Liver (tissue), 9 donors: Measurements from ENCODE around the gene CD40. TPM values are rescaled to one million over a fixed set of nuclear protein-coding genes. Genes with fewer than 3 reads are reported as not detected.

Experiments
- DNase-seq: peaks from one replicate; pipeline ENCODE4 v3.0.0-alpha.2; 2017; ENCODE audit warnings: low spot score
- H3K27ac ChIP-seq, 2 donors: one replicate each; pipeline ENCODE4 v1.7.0; 2013; ENCODE audit warnings: inconsistent platforms in 2 of 2, low read length in 2 of 2, control low read depth in 1 of 2, low read depth in 1 of 2, mild to moderate bottlenecking in 1 of 2
- H3K27me3 ChIP-seq, 4 donors: one replicate each; pipeline versions ENCODE4 v1.6.1 to v1.7.0; 2013; ENCODE audit warnings: low read length in 3 of 4, inconsistent platforms in 1 of 4, mild to moderate bottlenecking in 1 of 4, moderate library complexity in 1 of 4; ENCODE audit not compliant: control insufficient read depth in 4 of 4, insufficient read depth in 4 of 4
- H3K36me3 ChIP-seq, 4 donors: one replicate each; pipeline versions ENCODE4 v1.6.1 to v1.7.0; 2013; ENCODE audit warnings: low read length in 3 of 4, mild to moderate bottlenecking in 3 of 4, low read depth in 1 of 4, moderate library complexity in 1 of 4; ENCODE audit not compliant: control insufficient read depth in 4 of 4, insufficient read depth in 3 of 4
- H3K4me1 ChIP-seq, 4 donors: one replicate each; pipeline versions ENCODE4 v1.6.1 to v1.7.0; 2013; ENCODE audit warnings: low read length in 3 of 4, mild to moderate bottlenecking in 3 of 4, moderate library complexity in 1 of 4; ENCODE audit not compliant: control insufficient read depth in 4 of 4, insufficient read depth in 4 of 4
- H3K4me3 ChIP-seq, 3 donors: one replicate each; pipeline versions ENCODE4 v1.6.1 to v1.7.0; 2013; ENCODE audit warnings: low read length in 3 of 3, control low read depth in 1 of 3, low read depth in 1 of 3, mild to moderate bottlenecking in 1 of 3
- H3K9ac ChIP-seq, 2 donors: one replicate each; pipeline ENCODE4 v1.7.0; 2013; ENCODE audit warnings: low read length in 2 of 2, mild to moderate bottlenecking in 2 of 2, moderate library complexity in 2 of 2, control low read depth in 1 of 2, low read depth in 1 of 2
- H3K9me3 ChIP-seq, 4 donors: one replicate each; pipeline versions ENCODE4 v1.6.1 to v1.7.0; 2013; ENCODE audit warnings: low read length in 3 of 4; ENCODE audit not compliant: control insufficient read depth in 4 of 4
- ATF3 ChIP-seq: IDR thresholded peaks from 2 replicates; pipeline ENCODE4 v1.6.1; 2016; ENCODE audit warnings: antibody characterized with exemption
- CTCF ChIP-seq: fragments of 150-350 bp; IDR thresholded peaks from 2 replicates; pipeline ENCODE4 v1.5.1; 2017; ENCODE audit warnings: improper control_type of control experiment, low read depth, low read length; ENCODE audit not compliant: missing input control
- EGR1 ChIP-seq, 2 donors: IDR thresholded peaks; 2 replicates each; pipeline ENCODE4 v1.6.1; 2016 to 2018; ENCODE audit warnings: antibody characterized with exemption in 2 of 2, low read depth in 2 of 2
- FOXA1 ChIP-seq: IDR thresholded peaks from 2 replicates; pipeline ENCODE4 v1.6.1; 2016; ENCODE audit warnings: antibody characterized with exemption
- FOXA2 ChIP-seq: IDR thresholded peaks from 2 replicates; pipeline ENCODE4 v1.6.1; 2016; ENCODE audit warnings: antibody characterized with exemption
- GABPA ChIP-seq, 2 donors: IDR thresholded peaks in 1 of 2; conservative IDR thresholded peaks in 1 of 2; 2 replicates each; pipeline ENCODE4 v1.6.1; 2016; ENCODE audit warnings: antibody characterized with exemption in 2 of 2, mild to moderate bottlenecking in 1 of 2, moderate library complexity in 1 of 2
- HNF4A ChIP-seq, 2 donors: conservative IDR thresholded peaks; 2 replicates each; pipeline ENCODE4 v1.6.1; 2016; ENCODE audit warnings: antibody characterized with exemption in 2 of 2, mild to moderate bottlenecking in 2 of 2
- HNF4G ChIP-seq: IDR thresholded peaks from 2 replicates; pipeline ENCODE4 v1.6.1; 2016; ENCODE audit warnings: antibody characterized with exemption
- JUND ChIP-seq, 2 donors: IDR thresholded peaks; 2 replicates each; pipeline ENCODE4 v1.6.1; 2016; ENCODE audit warnings: antibody characterized with exemption in 2 of 2
- MAX ChIP-seq: IDR thresholded peaks from 2 replicates; pipeline ENCODE4 v1.6.1; 2016; ENCODE audit warnings: antibody characterized with exemption
- NR2F2 ChIP-seq: IDR thresholded peaks from 2 replicates; pipeline ENCODE4 v1.6.1; 2016; ENCODE audit warnings: antibody characterized with exemption
- RAD21 ChIP-seq, 2 donors: IDR thresholded peaks; 2 replicates each; pipeline ENCODE4 v1.6.1; 2016; ENCODE audit warnings: antibody characterized with exemption in 2 of 2, mild to moderate bottlenecking in 2 of 2
- REST ChIP-seq: IDR thresholded peaks from 2 replicates; pipeline ENCODE4 v1.6.1; 2016; ENCODE audit warnings: antibody characterized with exemption, mild to moderate bottlenecking
- SP1 ChIP-seq: IDR thresholded peaks from 2 replicates; pipeline ENCODE4 v1.6.1; 2018; ENCODE audit warnings: antibody characterized with exemption, mild to moderate bottlenecking
- TAF1 ChIP-seq: conservative IDR thresholded peaks from 2 replicates; pipeline ENCODE4 v1.6.1; 2016; ENCODE audit warnings: antibody characterized with exemption, mild to moderate bottlenecking
- YY1 ChIP-seq: IDR thresholded peaks from 2 replicates; pipeline ENCODE4 v1.6.1; 2016; ENCODE audit warnings: antibody characterized with exemption, mild to moderate bottlenecking
- ZBTB33 ChIP-seq: IDR thresholded peaks from 2 replicates; pipeline ENCODE4 v1.6.1; 2016; ENCODE audit warnings: antibody characterized with exemption
- WGBS: extraction: QIAGEN DNeasy Blood & Tissue Kit; methylation state at CpG from one replicate; pipeline ENCODE4 v1.1.7; 2013; 5-methylcytosine and 5-hydroxymethylcytosine counted together
- polyA plus RNA-seq, 2 donors: library from polyadenylated mRNA; stranded (reverse) in 1 of 2; unstranded in 1 of 2; fragments of 200-250 nt in 1 of 2; fragments of >200 nt in 1 of 2; fragmentation: Nextera tagmentation in 1 of 2; extraction: Ambion mirVana in 1 of 2; gene quantifications; one replicate each; pipeline versions ENCODE4 v1.2.1 to v1.2.3, GENCODE V29; 2013 to 2015
- total RNA-seq, 2 donors: library from RNA; depleted of rRNA; stranded (reverse); fragments of >200 nt; gene quantifications; one replicate each; pipeline ENCODE4 v1.2.3, GENCODE V29; 2014
- donor health status: healthy.
- donor health status: healthy.
- donor health status: healthy.
- donor health status: healthy.
- donor health status: healthy.

Gene CD40
- total and polyA plus RNA-seq, 4 donors, result 2.2 to 9.4 (median 6.0) TPM

- Histone ChIP-seq H3K9ac (no peak overlapping the region), H3K27ac (no peak overlapping the region), H3K9me3 (no peaks in the 10 kb centered on the region), H3K27me3 (no peaks in the 10 kb centered on the region), H3K36me3 (peaks cover 0 to 25% (median 6%) of the 10 kb centered on the region in 4 donors), H3K4me1 (peaks cover 1 to 24% (median 14%) of the 10 kb centered on the region in 4 donors), H3K4me3 (no peak overlapping the region)
- WGBS, result 86% methylated on average over 11 of the region's 11 CpGs
- DNase-seq, result no peak
- TF ChIP-seq FOXA1 (no peak), CTCF (no peak), TAF1 (no peak), REST (no peak), NR2F2 (no peak), JUND (IDR thresholded peaks at IDR 0.05) (no peak), FOXA2 (no peak), YY1 (no peak), ZBTB33 (no peak), HNF4A (conservative IDR thresholded peaks at IDR 0.05) (no peak), HNF4G (no peak), RAD21 (IDR thresholded peaks at IDR 0.05) (no peak), GABPA (IDR thresholded peaks at IDR 0.05 in 1 of 2, conservative IDR thresholded peaks at IDR 0.05 in 1 of 2) (no peak), MAX (no peak), ATF3 (no peak), SP1 (no peak), EGR1 (IDR thresholded peaks at IDR 0.05; ENCODE audit: low read depth in 2 of 2) (no peak)
Measured at GRCh38 chr20:46122071-46122470, 4.0 kb downstream of the CD40 start.
